Liver (tissue), 9 donors: ENCODE data around the gene RNGTT. TPM values are rescaled to one million over a fixed set of nuclear protein-coding genes. Genes with fewer than 3 reads are reported as not detected.

ENCODE experiments used
- DNase-seq: peaks from one replicate; pipeline ENCODE4 v3.0.0-alpha.2; 2017; ENCODE audit warnings: low spot score
- H3K27ac ChIP-seq, 2 donors: one replicate each; pipeline ENCODE4 v1.7.0; 2013; ENCODE audit warnings: inconsistent platforms in 2 of 2, low read length in 2 of 2, control low read depth in 1 of 2, low read depth in 1 of 2, mild to moderate bottlenecking in 1 of 2
- H3K27me3 ChIP-seq, 4 donors: one replicate each; pipeline versions ENCODE4 v1.6.1 to v1.7.0; 2013; ENCODE audit warnings: low read length in 3 of 4, inconsistent platforms in 1 of 4, mild to moderate bottlenecking in 1 of 4, moderate library complexity in 1 of 4; ENCODE audit not compliant: control insufficient read depth in 4 of 4, insufficient read depth in 4 of 4
- H3K36me3 ChIP-seq, 4 donors: one replicate each; pipeline versions ENCODE4 v1.6.1 to v1.7.0; 2013; ENCODE audit warnings: low read length in 3 of 4, mild to moderate bottlenecking in 3 of 4, low read depth in 1 of 4, moderate library complexity in 1 of 4; ENCODE audit not compliant: control insufficient read depth in 4 of 4, insufficient read depth in 3 of 4
- H3K4me1 ChIP-seq, 4 donors: one replicate each; pipeline versions ENCODE4 v1.6.1 to v1.7.0; 2013; ENCODE audit warnings: low read length in 3 of 4, mild to moderate bottlenecking in 3 of 4, moderate library complexity in 1 of 4; ENCODE audit not compliant: control insufficient read depth in 4 of 4, insufficient read depth in 4 of 4
- H3K4me3 ChIP-seq, 3 donors: one replicate each; pipeline versions ENCODE4 v1.6.1 to v1.7.0; 2013; ENCODE audit warnings: low read length in 3 of 3, control low read depth in 1 of 3, low read depth in 1 of 3, mild to moderate bottlenecking in 1 of 3
- H3K9ac ChIP-seq, 2 donors: one replicate each; pipeline ENCODE4 v1.7.0; 2013; ENCODE audit warnings: low read length in 2 of 2, mild to moderate bottlenecking in 2 of 2, moderate library complexity in 2 of 2, control low read depth in 1 of 2, low read depth in 1 of 2
- H3K9me3 ChIP-seq, 4 donors: one replicate each; pipeline versions ENCODE4 v1.6.1 to v1.7.0; 2013; ENCODE audit warnings: low read length in 3 of 4; ENCODE audit not compliant: control insufficient read depth in 4 of 4
- EGR1 ChIP-seq, 2 donors: IDR thresholded peaks; 2 replicates each; pipeline ENCODE4 v1.6.1; 2016 to 2018; ENCODE audit warnings: antibody characterized with exemption in 2 of 2, low read depth in 2 of 2
- FOXA1 ChIP-seq: IDR thresholded peaks from 2 replicates; pipeline ENCODE4 v1.6.1; 2016; ENCODE audit warnings: antibody characterized with exemption
- FOXA2 ChIP-seq: IDR thresholded peaks from 2 replicates; pipeline ENCODE4 v1.6.1; 2016; ENCODE audit warnings: antibody characterized with exemption
- GABPA ChIP-seq, 2 donors: IDR thresholded peaks in 1 of 2; conservative IDR thresholded peaks in 1 of 2; 2 replicates each; pipeline ENCODE4 v1.6.1; 2016; ENCODE audit warnings: antibody characterized with exemption in 2 of 2, mild to moderate bottlenecking in 1 of 2, moderate library complexity in 1 of 2
- HNF4A ChIP-seq, 2 donors: conservative IDR thresholded peaks; 2 replicates each; pipeline ENCODE4 v1.6.1; 2016; ENCODE audit warnings: antibody characterized with exemption in 2 of 2, mild to moderate bottlenecking in 2 of 2
- HNF4G ChIP-seq: IDR thresholded peaks from 2 replicates; pipeline ENCODE4 v1.6.1; 2016; ENCODE audit warnings: antibody characterized with exemption
- JUND ChIP-seq, 2 donors: IDR thresholded peaks; 2 replicates each; pipeline ENCODE4 v1.6.1; 2016; ENCODE audit warnings: antibody characterized with exemption in 2 of 2
- NR2F2 ChIP-seq: IDR thresholded peaks from 2 replicates; pipeline ENCODE4 v1.6.1; 2016; ENCODE audit warnings: antibody characterized with exemption
- RAD21 ChIP-seq, 2 donors: IDR thresholded peaks; 2 replicates each; pipeline ENCODE4 v1.6.1; 2016; ENCODE audit warnings: antibody characterized with exemption in 2 of 2, mild to moderate bottlenecking in 2 of 2
- RXRA ChIP-seq, 2 donors: IDR thresholded peaks; 2 replicates each; pipeline ENCODE4 v1.6.1; 2017 to 2018; ENCODE audit warnings: antibody characterized with exemption in 2 of 2, mild to moderate bottlenecking in 1 of 2
- SP1 ChIP-seq: IDR thresholded peaks from 2 replicates; pipeline ENCODE4 v1.6.1; 2018; ENCODE audit warnings: antibody characterized with exemption, mild to moderate bottlenecking
- TAF1 ChIP-seq: conservative IDR thresholded peaks from 2 replicates; pipeline ENCODE4 v1.6.1; 2016; ENCODE audit warnings: antibody characterized with exemption, mild to moderate bottlenecking
- YY1 ChIP-seq: IDR thresholded peaks from 2 replicates; pipeline ENCODE4 v1.6.1; 2016; ENCODE audit warnings: antibody characterized with exemption, mild to moderate bottlenecking
- WGBS: extraction: QIAGEN DNeasy Blood & Tissue Kit; methylation state at CpG from one replicate; pipeline ENCODE4 v1.1.7; 2013; 5-methylcytosine and 5-hydroxymethylcytosine counted together
- polyA plus RNA-seq, 2 donors: library from polyadenylated mRNA; stranded (reverse) in 1 of 2; unstranded in 1 of 2; fragments of 200-250 nt in 1 of 2; fragments of >200 nt in 1 of 2; fragmentation: Nextera tagmentation in 1 of 2; extraction: Ambion mirVana in 1 of 2; gene quantifications; one replicate each; pipeline versions ENCODE4 v1.2.1 to v1.2.3, GENCODE V29; 2013 to 2015
- total RNA-seq, 2 donors: library from RNA; depleted of rRNA; stranded (reverse); fragments of >200 nt; gene quantifications; one replicate each; pipeline ENCODE4 v1.2.3, GENCODE V29; 2014
- TF ChIP-seq, protein P1 (sequence below): fragments of 150-350 bp; IDR thresholded peaks from 2 replicates; pipeline ENCODE4 v1.5.1; 2017; ENCODE audit warnings: improper control_type of control experiment, low read depth, low read length; ENCODE audit not compliant: missing input control
- TF ChIP-seq, protein P2 (sequence below): IDR thresholded peaks from 2 replicates; pipeline ENCODE4 v1.6.1; 2016; ENCODE audit warnings: antibody characterized with exemption
- TF ChIP-seq, protein P3 (sequence below): IDR thresholded peaks from 2 replicates; pipeline ENCODE4 v1.6.1; 2016; ENCODE audit warnings: antibody characterized with exemption
- TF ChIP-seq, protein P4 (sequence below): IDR thresholded peaks from 2 replicates; pipeline ENCODE4 v1.6.1; 2016; ENCODE audit warnings: antibody characterized with exemption
- TF ChIP-seq, protein P5 (sequence below): IDR thresholded peaks from 2 replicates; pipeline ENCODE4 v1.6.1; 2016; ENCODE audit warnings: antibody characterized with exemption, mild to moderate bottlenecking
- donor health status: healthy.
- donor health status: healthy.
- donor health status: healthy.
- donor health status: healthy.
- donor health status: healthy.

The RNGTT gene
- total and polyA plus RNA-seq, 4 donors: 4.1 to 20.8 (median 7.2) TPM

DNA sequence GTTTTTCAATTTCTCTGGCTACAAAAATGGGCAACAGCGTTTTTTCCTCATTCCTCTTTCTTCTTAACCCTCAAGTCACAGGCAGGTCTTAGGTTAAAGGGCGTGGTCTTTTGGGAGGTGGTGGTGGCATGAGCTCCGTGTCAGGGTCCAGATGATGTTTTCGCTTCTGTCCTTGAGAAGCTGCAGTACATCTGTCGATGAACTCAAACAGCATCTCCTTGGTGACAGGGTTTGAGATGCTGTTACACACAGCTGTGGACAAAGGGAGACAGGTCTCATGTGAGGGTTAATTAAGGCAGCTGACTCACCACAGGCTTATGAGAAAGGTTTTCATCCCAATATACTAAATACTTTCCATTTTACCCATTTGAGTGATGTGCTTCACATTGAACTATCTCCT, 350.8 kb downstream of the RNGTT start:
- no peak overlapping the region for H3K9ac ChIP-seq
- H3K4me1 ChIP-seq: no peaks in the 10 kb centered on the region
- H3K9me3 ChIP-seq: no peaks in the 10 kb centered on the region
- TF ChIP-seq FOXA1: no peak
- no peak for TF ChIP-seq HNF4A (conservative IDR thresholded peaks at IDR 0.05)
- TF ChIP-seq GABPA (IDR thresholded peaks at IDR 0.05 in 1 of 2, conservative IDR thresholded peaks at IDR 0.05 in 1 of 2): no peak
- TF ChIP-seq, protein P1, sequence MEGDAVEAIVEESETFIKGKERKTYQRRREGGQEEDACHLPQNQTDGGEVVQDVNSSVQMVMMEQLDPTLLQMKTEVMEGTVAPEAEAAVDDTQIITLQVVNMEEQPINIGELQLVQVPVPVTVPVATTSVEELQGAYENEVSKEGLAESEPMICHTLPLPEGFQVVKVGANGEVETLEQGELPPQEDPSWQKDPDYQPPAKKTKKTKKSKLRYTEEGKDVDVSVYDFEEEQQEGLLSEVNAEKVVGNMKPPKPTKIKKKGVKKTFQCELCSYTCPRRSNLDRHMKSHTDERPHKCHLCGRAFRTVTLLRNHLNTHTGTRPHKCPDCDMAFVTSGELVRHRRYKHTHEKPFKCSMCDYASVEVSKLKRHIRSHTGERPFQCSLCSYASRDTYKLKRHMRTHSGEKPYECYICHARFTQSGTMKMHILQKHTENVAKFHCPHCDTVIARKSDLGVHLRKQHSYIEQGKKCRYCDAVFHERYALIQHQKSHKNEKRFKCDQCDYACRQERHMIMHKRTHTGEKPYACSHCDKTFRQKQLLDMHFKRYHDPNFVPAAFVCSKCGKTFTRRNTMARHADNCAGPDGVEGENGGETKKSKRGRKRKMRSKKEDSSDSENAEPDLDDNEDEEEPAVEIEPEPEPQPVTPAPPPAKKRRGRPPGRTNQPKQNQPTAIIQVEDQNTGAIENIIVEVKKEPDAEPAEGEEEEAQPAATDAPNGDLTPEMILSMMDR: no peak
- TF ChIP-seq RAD21 (IDR thresholded peaks at IDR 0.05): no peak
- no peak for TF ChIP-seq RXRA (IDR thresholded peaks at IDR 0.05)
- TF ChIP-seq HNF4G: no peak
- no peak for TF ChIP-seq EGR1 (IDR thresholded peaks at IDR 0.05; ENCODE audit: low read depth in 2 of 2)
- TF ChIP-seq, protein P2, sequence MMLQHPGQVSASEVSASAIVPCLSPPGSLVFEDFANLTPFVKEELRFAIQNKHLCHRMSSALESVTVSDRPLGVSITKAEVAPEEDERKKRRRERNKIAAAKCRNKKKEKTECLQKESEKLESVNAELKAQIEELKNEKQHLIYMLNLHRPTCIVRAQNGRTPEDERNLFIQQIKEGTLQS: no peak
- no peak for TF ChIP-seq JUND (IDR thresholded peaks at IDR 0.05)
- no peak for TF ChIP-seq YY1
- TF ChIP-seq, protein P3, sequence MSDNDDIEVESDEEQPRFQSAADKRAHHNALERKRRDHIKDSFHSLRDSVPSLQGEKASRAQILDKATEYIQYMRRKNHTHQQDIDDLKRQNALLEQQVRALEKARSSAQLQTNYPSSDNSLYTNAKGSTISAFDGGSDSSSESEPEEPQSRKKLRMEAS: no peak
- TF ChIP-seq, protein P4, sequence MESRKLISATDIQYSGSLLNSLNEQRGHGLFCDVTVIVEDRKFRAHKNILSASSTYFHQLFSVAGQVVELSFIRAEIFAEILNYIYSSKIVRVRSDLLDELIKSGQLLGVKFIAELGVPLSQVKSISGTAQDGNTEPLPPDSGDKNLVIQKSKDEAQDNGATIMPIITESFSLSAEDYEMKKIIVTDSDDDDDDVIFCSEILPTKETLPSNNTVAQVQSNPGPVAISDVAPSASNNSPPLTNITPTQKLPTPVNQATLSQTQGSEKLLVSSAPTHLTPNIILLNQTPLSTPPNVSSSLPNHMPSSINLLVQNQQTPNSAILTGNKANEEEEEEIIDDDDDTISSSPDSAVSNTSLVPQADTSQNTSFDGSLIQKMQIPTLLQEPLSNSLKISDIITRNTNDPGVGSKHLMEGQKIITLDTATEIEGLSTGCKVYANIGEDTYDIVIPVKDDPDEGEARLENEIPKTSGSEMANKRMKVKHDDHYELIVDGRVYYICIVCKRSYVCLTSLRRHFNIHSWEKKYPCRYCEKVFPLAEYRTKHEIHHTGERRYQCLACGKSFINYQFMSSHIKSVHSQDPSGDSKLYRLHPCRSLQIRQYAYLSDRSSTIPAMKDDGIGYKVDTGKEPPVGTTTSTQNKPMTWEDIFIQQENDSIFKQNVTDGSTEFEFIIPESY: no peak
- TF ChIP-seq TAF1: no peak
- TF ChIP-seq, protein P5, sequence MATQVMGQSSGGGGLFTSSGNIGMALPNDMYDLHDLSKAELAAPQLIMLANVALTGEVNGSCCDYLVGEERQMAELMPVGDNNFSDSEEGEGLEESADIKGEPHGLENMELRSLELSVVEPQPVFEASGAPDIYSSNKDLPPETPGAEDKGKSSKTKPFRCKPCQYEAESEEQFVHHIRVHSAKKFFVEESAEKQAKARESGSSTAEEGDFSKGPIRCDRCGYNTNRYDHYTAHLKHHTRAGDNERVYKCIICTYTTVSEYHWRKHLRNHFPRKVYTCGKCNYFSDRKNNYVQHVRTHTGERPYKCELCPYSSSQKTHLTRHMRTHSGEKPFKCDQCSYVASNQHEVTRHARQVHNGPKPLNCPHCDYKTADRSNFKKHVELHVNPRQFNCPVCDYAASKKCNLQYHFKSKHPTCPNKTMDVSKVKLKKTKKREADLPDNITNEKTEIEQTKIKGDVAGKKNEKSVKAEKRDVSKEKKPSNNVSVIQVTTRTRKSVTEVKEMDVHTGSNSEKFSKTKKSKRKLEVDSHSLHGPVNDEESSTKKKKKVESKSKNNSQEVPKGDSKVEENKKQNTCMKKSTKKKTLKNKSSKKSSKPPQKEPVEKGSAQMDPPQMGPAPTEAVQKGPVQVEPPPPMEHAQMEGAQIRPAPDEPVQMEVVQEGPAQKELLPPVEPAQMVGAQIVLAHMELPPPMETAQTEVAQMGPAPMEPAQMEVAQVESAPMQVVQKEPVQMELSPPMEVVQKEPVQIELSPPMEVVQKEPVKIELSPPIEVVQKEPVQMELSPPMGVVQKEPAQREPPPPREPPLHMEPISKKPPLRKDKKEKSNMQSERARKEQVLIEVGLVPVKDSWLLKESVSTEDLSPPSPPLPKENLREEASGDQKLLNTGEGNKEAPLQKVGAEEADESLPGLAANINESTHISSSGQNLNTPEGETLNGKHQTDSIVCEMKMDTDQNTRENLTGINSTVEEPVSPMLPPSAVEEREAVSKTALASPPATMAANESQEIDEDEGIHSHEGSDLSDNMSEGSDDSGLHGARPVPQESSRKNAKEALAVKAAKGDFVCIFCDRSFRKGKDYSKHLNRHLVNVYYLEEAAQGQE: no peak
- TF ChIP-seq NR2F2: no peak
- no peak overlapping the region for H3K27ac ChIP-seq
- 91% methylated on average over 5 of the region's 5 CpGs for WGBS
- H3K36me3 ChIP-seq: peaks cover 0 to 6% (median 3%) of the 10 kb centered on the region in 4 donors
- no peaks in the 10 kb centered on the region for H3K27me3 ChIP-seq
- DNase-seq: no peak
- H3K4me3 ChIP-seq: no peak overlapping the region

DNA sequence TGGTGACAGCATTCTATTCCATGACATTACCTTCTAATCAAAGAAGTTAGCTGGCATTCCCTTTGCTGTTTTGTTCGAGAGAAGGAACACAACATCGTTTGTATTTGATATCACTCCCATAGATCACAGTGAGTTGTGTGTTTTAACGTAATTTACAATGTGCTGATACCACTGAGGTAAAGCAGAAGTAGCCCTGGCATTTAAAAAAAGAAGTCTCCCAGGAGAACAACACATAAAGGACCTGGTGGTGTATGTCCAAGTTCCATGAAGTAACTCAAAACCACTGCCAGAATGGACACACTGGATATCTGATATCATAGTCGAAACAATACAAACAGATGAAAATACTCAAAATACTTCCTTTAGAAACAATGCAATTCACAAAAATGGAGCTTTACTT, 351.7 kb downstream of the RNGTT start:
- 80% methylated on average over 4 of the region's 4 CpGs for WGBS
- no peak overlapping the region for H3K27ac ChIP-seq
- H3K27me3 ChIP-seq: no peaks in the 10 kb centered on the region
- H3K9ac ChIP-seq: no peak overlapping the region
- no peaks in the 10 kb centered on the region for H3K4me1 ChIP-seq
- H3K36me3 ChIP-seq: peaks cover 0 to 6% (median 3%) of the 10 kb centered on the region in 4 donors
- no peaks in the 10 kb centered on the region for H3K9me3 ChIP-seq
- no peak overlapping the region for H3K4me3 ChIP-seq
- DNase-seq: no peak
- no peak for TF ChIP-seq YY1
- no peak for TF ChIP-seq EGR1 (IDR thresholded peaks at IDR 0.05; ENCODE audit: low read depth in 2 of 2)
- no peak for TF ChIP-seq NR2F2
- TF ChIP-seq FOXA2: no peak
- TF ChIP-seq JUND (IDR thresholded peaks at IDR 0.05): no peak
- TF ChIP-seq, protein P3: no peak
- no peak for TF ChIP-seq FOXA1
- TF ChIP-seq SP1: no peak
- no peak for TF ChIP-seq TAF1
- TF ChIP-seq, protein P2: no peak
- no peak for TF ChIP-seq RXRA (IDR thresholded peaks at IDR 0.05)
- TF ChIP-seq, protein P1: no peak
